WI38 (cell line): ENCODE data around the gene MIS18A.

Source experiments
- H3K4me3 ChIP-seq: 2 replicates; pipeline ENCODE4 v1.5.1; 2011; ENCODE audit warnings: low read depth, mild to moderate bottlenecking, control low read depth, low read length
- TF ChIP-seq, protein P1 (sequence below): IDR thresholded peaks from 2 replicates; pipeline ENCODE4 v1.5.1; 2012; ENCODE audit warnings: low read depth, mild to moderate bottlenecking, control low read depth, low read length

MIS18A gene

DNA sequence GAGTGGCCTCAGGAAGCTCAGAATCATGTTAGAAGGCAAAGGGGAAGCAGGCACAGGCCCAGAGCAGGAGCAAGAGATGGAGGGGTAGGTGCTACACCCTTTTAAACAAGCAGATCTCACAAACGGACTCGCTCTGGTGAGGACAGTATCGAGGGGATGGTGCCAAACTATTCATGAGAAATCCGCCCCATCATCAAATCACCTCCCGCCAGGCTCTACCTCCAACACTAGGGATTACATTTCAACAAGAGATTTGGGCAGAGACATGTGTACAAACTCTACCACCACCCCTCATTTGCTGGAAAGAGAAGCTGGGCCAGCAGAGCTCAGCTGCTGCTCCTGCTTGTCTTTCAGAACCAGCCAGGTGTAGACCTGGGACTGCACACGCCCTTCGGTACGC lies 32.9 kb downstream of the MIS18A start:
- no peak overlapping the region for H3K4me3 ChIP-seq
- TF ChIP-seq, protein P1, sequence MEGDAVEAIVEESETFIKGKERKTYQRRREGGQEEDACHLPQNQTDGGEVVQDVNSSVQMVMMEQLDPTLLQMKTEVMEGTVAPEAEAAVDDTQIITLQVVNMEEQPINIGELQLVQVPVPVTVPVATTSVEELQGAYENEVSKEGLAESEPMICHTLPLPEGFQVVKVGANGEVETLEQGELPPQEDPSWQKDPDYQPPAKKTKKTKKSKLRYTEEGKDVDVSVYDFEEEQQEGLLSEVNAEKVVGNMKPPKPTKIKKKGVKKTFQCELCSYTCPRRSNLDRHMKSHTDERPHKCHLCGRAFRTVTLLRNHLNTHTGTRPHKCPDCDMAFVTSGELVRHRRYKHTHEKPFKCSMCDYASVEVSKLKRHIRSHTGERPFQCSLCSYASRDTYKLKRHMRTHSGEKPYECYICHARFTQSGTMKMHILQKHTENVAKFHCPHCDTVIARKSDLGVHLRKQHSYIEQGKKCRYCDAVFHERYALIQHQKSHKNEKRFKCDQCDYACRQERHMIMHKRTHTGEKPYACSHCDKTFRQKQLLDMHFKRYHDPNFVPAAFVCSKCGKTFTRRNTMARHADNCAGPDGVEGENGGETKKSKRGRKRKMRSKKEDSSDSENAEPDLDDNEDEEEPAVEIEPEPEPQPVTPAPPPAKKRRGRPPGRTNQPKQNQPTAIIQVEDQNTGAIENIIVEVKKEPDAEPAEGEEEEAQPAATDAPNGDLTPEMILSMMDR, result no peak

DNA sequence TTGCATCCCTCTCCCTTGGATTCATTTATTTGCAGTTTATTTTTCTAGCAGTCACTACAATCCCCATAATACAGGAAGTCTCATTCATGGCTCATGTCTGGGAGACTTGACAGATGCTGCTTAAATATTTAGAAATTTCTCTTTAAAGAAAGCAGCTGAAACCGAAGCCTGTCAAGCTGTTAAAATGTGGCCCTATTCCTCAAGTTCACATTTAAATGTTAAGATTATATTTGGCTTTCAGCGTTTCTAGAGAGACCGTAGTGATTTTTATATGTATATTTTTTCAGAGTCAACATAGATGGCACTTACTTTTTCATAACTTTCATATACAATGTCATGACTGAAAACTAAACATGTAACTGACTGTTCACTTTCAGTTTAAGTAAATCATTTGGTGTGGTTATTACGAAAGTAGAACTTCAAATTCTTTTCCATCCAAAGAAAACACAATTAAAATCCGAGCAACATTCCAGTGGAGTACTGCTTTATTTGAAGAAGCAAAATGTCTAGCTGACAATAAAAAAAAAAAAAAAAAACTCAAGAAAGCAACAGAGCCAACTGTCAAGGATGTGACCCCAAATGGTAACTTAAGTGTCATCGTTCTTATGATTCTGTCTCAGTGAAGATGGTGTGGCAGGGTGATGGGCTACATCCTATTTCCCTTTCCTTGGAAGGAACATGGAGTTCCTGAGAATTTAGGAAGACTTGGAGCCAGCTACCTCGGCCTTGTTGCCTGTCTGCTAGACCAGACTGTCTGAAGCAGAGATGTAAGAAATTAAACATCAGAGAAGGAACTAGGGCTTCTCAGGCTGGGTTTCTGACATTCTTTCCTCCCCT lies 37.8 kb downstream of the MIS18A start:
- TF ChIP-seq, protein P1, result no peak
- H3K4me3 ChIP-seq, result 0 out of 2 replicates have a peak overlapping the region, but pooled peaks have one; percentile 1

DNA sequence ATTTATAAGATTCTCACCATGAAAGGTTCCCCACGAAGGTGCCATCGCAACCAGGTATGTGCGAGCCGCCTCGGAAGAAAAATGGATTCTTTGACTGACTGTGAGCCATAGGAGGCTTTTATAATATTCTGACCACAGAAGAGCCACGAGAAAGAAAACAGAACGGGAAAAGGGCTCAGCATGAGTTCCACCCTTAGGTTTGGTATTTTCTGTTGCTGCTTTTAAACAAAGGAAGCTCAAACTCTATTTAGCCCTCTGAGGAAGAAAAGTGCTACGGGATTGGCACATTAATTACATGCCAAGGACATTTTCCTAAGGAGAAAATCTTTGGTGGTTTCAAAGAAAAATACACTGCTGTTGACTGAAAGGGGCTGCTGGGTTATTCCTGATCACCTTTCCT lies 39.3 kb downstream of the MIS18A start:
- H3K4me3 ChIP-seq, result no peak overlapping the region
- TF ChIP-seq, protein P1, result no peak

DNA sequence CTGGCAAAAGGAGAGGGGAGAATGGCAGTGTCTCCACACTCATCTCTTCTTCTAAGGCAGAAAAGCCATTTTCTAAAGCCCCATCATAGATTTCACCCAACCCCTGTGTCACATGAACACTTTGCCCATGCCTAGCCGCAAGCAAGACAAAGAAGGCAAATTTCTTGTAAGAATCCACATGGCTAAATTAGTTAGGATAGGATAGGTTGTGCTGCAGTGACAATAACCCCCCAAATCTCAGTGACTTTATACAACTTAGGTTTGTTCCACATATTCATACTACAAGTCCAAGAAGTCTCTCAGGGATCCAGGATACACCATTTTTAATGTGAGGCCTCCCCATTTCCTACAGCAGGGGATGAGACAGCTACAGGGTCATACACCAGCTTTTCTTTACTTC lies 40.8 kb downstream of the MIS18A start:
- no peak overlapping the region for H3K4me3 ChIP-seq
- TF ChIP-seq, protein P1, result no peak

DNA sequence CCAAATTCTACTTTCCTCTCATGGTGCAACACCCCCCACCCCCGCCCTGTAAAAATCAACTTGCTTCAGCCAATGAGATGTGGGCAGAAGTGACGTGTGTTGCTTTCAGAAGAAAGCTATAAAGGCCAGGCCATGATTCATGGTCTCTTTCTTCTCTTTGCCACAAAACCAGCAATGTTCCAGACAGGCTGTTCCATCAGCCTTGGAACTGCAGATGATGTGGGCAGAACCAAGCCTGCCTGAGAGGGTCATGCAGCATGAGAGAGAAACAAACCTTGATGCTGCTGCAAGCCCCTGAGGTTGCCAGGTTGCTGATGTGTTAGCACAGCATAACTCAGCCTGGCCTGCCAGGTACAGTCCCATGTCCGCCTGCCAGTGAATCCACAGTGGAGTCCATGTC lies 41.8 kb downstream of the MIS18A start:
- TF ChIP-seq, protein P1, result no peak
- H3K4me3 ChIP-seq, result no peak overlapping the region

DNA sequence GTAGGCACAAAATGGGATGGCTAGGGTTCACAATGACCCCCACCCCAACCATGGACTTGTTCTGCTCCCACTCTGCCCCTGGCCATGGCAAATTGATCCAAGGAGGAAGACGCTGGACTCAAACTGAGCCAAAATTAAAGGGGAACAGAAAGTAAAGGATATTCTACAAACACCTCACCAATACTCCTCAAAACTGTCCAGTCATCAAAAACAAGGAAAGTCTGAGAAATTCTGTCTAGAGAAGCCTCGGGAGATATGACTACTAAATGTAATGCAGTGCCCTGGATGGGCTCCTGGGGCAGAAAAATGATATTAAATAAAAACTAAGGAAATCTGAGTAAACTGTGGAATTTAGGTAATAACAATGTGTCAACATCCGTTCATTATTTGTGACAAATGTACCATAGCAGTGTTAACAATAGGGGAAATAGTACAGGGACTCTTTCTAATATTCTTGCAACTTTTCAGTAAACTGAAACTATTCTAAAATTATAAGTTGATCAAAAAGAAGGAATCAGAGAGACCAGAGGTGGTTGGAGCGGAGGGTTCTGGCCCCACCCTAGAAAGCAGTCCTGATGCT lies 45.0 kb downstream of the MIS18A start:
- TF ChIP-seq, protein P1, result no peak
- H3K4me3 ChIP-seq, result no peak overlapping the region

DNA sequence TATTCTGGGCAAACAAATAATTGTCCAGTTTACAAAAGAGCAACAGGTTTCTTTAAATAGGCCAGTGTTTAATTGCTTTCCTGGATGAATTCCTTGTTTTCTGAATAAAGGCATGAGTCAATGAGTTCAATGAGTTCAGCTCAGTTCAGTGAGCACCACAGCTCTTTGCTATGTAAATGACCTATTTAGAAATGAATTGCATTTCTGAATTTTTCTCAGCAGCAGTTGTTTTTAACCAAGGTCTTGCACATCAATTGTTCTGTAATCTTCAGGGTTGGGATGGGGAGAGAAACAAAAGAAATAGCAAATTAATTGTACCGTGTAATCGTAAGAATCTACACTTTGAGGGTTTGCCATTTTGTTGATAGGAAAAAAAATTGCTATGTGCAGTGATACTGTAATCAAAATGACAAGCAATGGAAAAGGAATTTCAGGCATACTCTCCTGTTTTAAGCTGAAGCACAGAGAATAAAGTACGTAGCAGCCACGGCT lies 45.7 kb downstream of the MIS18A start:
- TF ChIP-seq, protein P1, result no peak
- no peak overlapping the region for H3K4me3 ChIP-seq
